Lower leg skin (tissue), 4 donors: ENCODE measurements around the gene PLXNA2. TPM values are rescaled to one million over a fixed set of nuclear protein-coding genes. Genes with fewer than 3 reads are reported as not detected.

ENCODE experiments used
- DNase-seq, 2 donors: peaks; one replicate each; pipeline ENCODE4 v3.0.0-alpha.2; 2019; ENCODE audit warnings: low spot score in 2 of 2
- H3K4me3 ChIP-seq: fragments of 200-600 bp; sonication (generic); 2 replicates; pipeline ENCODE4 v1.5.1; 2017; ENCODE audit warnings: mild to moderate bottlenecking, low read depth; ENCODE audit not compliant: poor library complexity, severe bottlenecking
- CTCF ChIP-seq, 3 donors: fragments of 450-650 bp; IDR thresholded peaks; one replicate each; pipeline ENCODE4 v1.5.1; 2016; ENCODE audit warnings: antibody characterized with exemption in 3 of 3, mild to moderate bottlenecking in 3 of 3, moderate library complexity in 2 of 3
- POLR2A ChIP-seq, 2 donors: fragments of 450-650 bp; IDR thresholded peaks; one replicate each; pipeline ENCODE4 v1.6.1; 2016 to 2017; ENCODE audit warnings: antibody characterized with exemption in 2 of 2, mild to moderate bottlenecking in 1 of 2, moderate library complexity in 1 of 2
- whole genome bisulfite sequencing, 2 donors: methylation state at CpG; one replicate each; pipeline ENCODE4 v1.1.5; 2018; 5-methylcytosine and 5-hydroxymethylcytosine counted together
- intact Hi-C: fragments of 100-400 bp; cut with DNase I; formaldehyde crosslinking; loops from one replicate; pipeline ENCODE4 v1.15.0; 2023; ENCODE audit warnings: low total_unique reads
- total RNA-seq, 4 donors: library from RNA; depleted of rRNA; stranded (reverse); fragments of >200 nt; gene quantifications; one replicate each; pipeline ENCODE4 v1.1.0, GENCODE V29; 2016

PLXNA2 gene
- total RNA-seq, 4 donors from 2014 or later: 27.4 to 44.2 (median 36.9) TPM

- no peak overlapping the region for H3K4me3 ChIP-seq
- no peak for TF ChIP-seq POLR2A (IDR thresholded peaks at IDR 0.05)
- TF ChIP-seq CTCF (IDR thresholded peaks at IDR 0.05): no peak
- intact Hi-C loops: no loop called here
- no peak for DNase-seq
- WGBS, 2 donors: 83 to 84% methylated on average over 5 of the region's 5 CpGs
These were observed 5.0 kb upstream of the PLXNA2 start for GRCh38 chr1:208248991-208249696.

GRCh38 chr1:208248307-208248801 lies 4.2 kb upstream of the PLXNA2 start:
- WGBS, 2 donors: 77 to 81% methylated on average over 7 of the region's 7 CpGs
- intact Hi-C loops: no loop called here
- no peak overlapping the region for H3K4me3 ChIP-seq
- peak in 1 of 2 donors; percentile 77 for DNase-seq
- TF ChIP-seq CTCF (IDR thresholded peaks at IDR 0.05) (no peak), POLR2A (IDR thresholded peaks at IDR 0.05) (no peak)

GRCh38 chr1:208247696-208248095 lies 3.5 kb upstream of the PLXNA2 start:
- H3K4me3 ChIP-seq: no peak overlapping the region

GRCh38 chr1:208245185-208245705 lies 1.1 kb upstream of the PLXNA2 start:
- intact Hi-C loops: loop anchor here (2.0 kb wide), 1 partner anchor 222 kb away; no protein-coding TSS in a partner anchor
- DNase-seq: peak; percentile 93 to 97
- TF ChIP-seq CTCF (IDR thresholded peaks at IDR 0.05): peak in 1 of 3 donors; percentile 80
- TF ChIP-seq POLR2A (IDR thresholded peaks at IDR 0.05): no peak
- H3K4me3 ChIP-seq: no peak overlapping the region
- 5 to 8% methylated on average over 22 of the region's 22 CpGs for whole genome bisulfite sequencing, 2 donors

More at GRCh38 chr1:208247696-208248095, 3.5 kb upstream of the PLXNA2 start:
- TF ChIP-seq CTCF (IDR thresholded peaks at IDR 0.05) (no peak), POLR2A (IDR thresholded peaks at IDR 0.05) (no peak)
- whole genome bisulfite sequencing, 2 donors: 80 to 94% methylated on average over 3 to 5 of the region's 5 CpGs
- intact Hi-C loops: no loop called here
- peak in 1 of 2 donors; percentile 60 for DNase-seq

GRCh38 chr1:208243527-208243966 lies 637 bp downstream of the PLXNA2 start:
- intact Hi-C loops: no loop called here
- DNase-seq: no peak
- 0 to 1% methylated on average over 23 to 46 of the region's 54 CpGs for WGBS, 2 donors
- H3K4me3 ChIP-seq: peak overlapping the region; percentile 73
- TF ChIP-seq POLR2A (IDR thresholded peaks at IDR 0.05) (no peak), CTCF (IDR thresholded peaks at IDR 0.05) (no peak)
